Hepatocyte (in vitro differentiated cells): ENCODE results near the gene DAPK2.

Experiments used
- CTCF ChIP-seq: fragments of 200-600 bp; sonication (generic); IDR thresholded peaks from 2 replicates; pipeline ENCODE4 v1.5.1; 2016; ENCODE audit warnings: antibody characterized with exemption, mild to moderate bottlenecking; ENCODE audit not compliant: poor library complexity
- EZH2 ChIP-seq: fragments of 200-600 bp; sonication (generic); IDR thresholded peaks from 2 replicates; pipeline ENCODE4 v1.6.1; 2016; ENCODE audit warnings: antibody characterized with exemption, mild to moderate bottlenecking, borderline replicate concordance
- EZH2phosphoT487 ChIP-seq: fragments of 200-600 bp; sonication (generic); IDR thresholded peaks from one replicate; pipeline ENCODE4 v1.6.1; 2018; ENCODE audit warnings: antibody characterized with exemption, mild to moderate bottlenecking, low read depth, moderate library complexity; ENCODE audit not compliant: unreplicated experiment, severe bottlenecking

- TF ChIP-seq EZH2 (no peak), CTCF (peak; percentile 38), EZH2phosphoT487 (no peak)
Observed at GRCh38 chr15:64092075-64092820, 46.0 kb upstream of the DAPK2 start.
